ENCODE measurements around the gene RANBP17.

The RANBP17 gene

GRCh38 chr5:170986598-170986997 is 124.8 kb downstream of the RANBP17 start:
- H3K27ac ChIP-seq: no peak overlapping the region
- TF ChIP-seq CTCF (conservative IDR thresholded peaks at IDR 0.05): peak; percentile 61

- TF ChIP-seq CTCF (conservative IDR thresholded peaks at IDR 0.05): no peak
- H3K27ac ChIP-seq: no peak overlapping the region
Measured at GRCh38 chr5:170993476-170993875, 131.7 kb downstream of the RANBP17 start.

GRCh38 chr5:171010086-171010485 is 148.3 kb downstream of the RANBP17 start:
- no peak for TF ChIP-seq CTCF (conservative IDR thresholded peaks at IDR 0.05)

GRCh38 chr5:171010816-171011215 is 149.0 kb downstream of the RANBP17 start:
- no peak overlapping the region for H3K27ac ChIP-seq
- no peak for TF ChIP-seq CTCF (conservative IDR thresholded peaks at IDR 0.05)

More at GRCh38 chr5:171010086-171010485, 148.3 kb downstream of the RANBP17 start:
- no peak overlapping the region for H3K27ac ChIP-seq

GRCh38 chr5:171023508-171023907 is 161.7 kb downstream of the RANBP17 start:
- TF ChIP-seq CTCF (conservative IDR thresholded peaks at IDR 0.05): no peak

GRCh38 chr5:171024084-171024483 is 162.3 kb downstream of the RANBP17 start:
- TF ChIP-seq CTCF (conservative IDR thresholded peaks at IDR 0.05): no peak
- H3K27ac ChIP-seq: no peak overlapping the region

More at GRCh38 chr5:171023508-171023907, 161.7 kb downstream of the RANBP17 start:
- H3K27ac ChIP-seq: no peak overlapping the region

GRCh38 chr5:171029401-171029800 is 167.6 kb downstream of the RANBP17 start:
- no peak for TF ChIP-seq CTCF (conservative IDR thresholded peaks at IDR 0.05)
- H3K27ac ChIP-seq: no peak overlapping the region
